Regular cardiac myocyte (primary cell): Measurements from ENCODE around the gene RNF167. TPM values are rescaled to one million over a fixed set of nuclear protein-coding genes. Genes with fewer than 3 reads are reported as not detected.

Experiments
- total RNA-seq: library from RNA; depleted of rRNA; stranded (reverse); fragments of >200 nt; gene quantifications from 2 replicates; pipeline ENCODE4 v1.2.3, GENCODE V29; 2014

The RNF167 gene
- total RNA-seq = 15.5 and 40.6 TPM in 2 replicates

GRCh38 chr17:4939796-4940554, at the start of gene RNF167, which contains the start of gene SLC25A11:
Gene RNF167, plus strand, starts transcription at chr17:4940268. Its CDS starts 642 bp downstream, at chr17:4940910.
Gene SLC25A11, minus strand, starts transcription at chr17:4940046. Its CDS starts 136 bp downstream, at chr17:4939910.

GRCh38 chr17:4899341-4900230, 40.5 kb upstream of the RNF167 start, which contains the start of gene C17orf107:
Gene C17orf107, plus strand, starts transcription at chr17:4899536. Its CDS starts 227 bp downstream, at chr17:4899763.

GRCh38 chr17:4903051-4903818, 36.8 kb upstream of the RNF167 start, which contains the start of gene CHRNE:
Gene CHRNE, minus strand, starts transcription at chr17:4903098. Its CDS starts 35 bp downstream, at chr17:4903063.

DNA sequence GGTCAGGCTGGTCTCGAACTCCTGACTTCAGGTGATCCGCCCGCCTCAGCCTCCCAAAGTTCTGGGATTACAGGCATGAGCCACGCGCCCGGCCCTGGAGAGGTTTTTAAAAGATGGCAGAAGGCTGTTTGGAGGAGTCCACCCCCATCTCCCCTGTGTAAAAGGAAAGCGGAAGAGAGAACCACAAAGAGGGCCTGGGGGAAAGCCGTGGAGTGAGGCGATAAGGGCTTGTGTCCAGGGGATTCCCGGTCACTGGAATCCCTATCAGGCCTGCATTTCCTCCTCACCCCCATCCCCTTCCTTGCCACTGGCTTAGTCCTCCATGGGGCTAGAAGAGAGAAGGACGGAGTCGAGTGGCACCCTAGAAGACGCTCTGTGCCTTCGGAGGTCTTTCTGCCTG, 8.1 kb upstream of the RNF167 start, which contains the start of gene GP1BA:
GP1BA (plus strand) TSS at position 315 of the 400 bp plus-strand sequence. CDS start 328 bp downstream, outside the sequence.

DNA sequence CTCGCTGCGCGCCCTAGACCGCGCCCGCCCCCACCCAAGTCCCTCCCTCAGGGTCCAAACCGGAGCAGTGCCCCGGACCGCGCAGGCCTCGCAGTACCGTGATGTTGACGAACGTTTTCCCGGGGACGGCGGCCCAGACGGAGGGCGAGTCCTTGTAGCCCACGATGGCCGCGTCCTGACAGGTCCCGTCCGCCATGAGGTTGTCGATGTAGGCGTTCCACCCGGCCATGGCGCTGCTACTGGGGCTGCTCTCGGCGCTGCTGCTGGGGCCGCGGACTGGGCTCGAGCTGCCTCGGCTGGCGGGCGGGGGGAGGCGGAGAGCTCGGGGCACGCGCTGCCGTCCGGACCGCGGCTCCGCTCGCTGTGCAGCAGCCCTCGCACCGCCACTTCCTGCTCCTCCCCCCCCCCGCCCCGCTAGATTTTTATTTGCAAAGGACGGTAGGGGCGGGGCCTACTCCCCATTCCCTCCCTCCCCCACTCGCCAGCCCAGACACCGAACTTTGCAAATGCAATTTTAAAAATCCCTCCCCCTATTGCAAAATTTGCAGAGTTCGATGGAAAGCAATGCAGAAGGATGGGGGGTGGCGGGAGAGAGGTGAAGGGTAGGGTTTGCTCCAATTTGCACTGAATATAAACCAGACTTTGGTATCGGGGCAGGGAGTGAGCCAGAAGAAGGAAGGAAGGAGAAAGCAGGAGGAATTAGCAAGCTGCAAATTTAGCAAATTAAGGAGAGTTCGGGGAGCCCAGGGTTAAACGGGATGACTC, 8.3 kb downstream of the RNF167 start, which contains the start of gene PFN1:
PFN1 (minus strand) TSS at position 365 of the 765 bp plus-strand sequence; CDS start at position 229, 136 bp downstream.

DNA sequence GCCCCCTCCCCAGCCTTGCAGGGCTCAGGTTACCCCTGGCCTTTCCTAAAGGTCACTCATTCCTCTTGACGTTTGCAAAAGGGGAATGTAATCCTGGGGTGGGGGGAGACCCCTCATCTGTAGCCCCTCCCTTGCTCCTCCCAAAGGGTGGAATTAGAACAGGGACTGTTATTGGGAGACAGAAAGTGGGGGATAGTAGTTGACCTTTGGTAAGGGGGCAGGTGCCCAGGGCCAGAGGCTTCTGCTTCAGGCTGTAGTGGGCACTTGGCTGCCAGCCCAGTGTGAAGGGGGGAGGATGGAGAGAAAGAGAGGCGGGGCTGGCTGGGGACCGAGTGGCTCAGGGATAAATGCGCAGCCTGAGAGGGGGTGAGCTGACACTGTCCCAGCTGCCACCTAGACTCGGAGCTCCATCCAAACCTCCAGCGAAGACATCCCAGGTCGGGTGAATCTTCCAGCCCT, 10.7 kb downstream of the RNF167 start, which contains the start of gene ENO3:
ENO3 (plus strand) TSS at position 374 of the 459 bp plus-strand sequence. CDS start 711 bp downstream, outside the sequence.

GRCh38 chr17:4967539-4968485, 27.7 kb downstream of the RNF167 start, which contains the start of gene SPAG7:
Gene SPAG7, minus strand, starts transcription at chr17:4967817. Its CDS starts 13 bp downstream, at chr17:4967804.

GRCh38 chr17:4986951-4987766, 47.1 kb downstream of the RNF167 start, which contains the start of gene CAMTA2:
Gene CAMTA2, minus strand, starts transcription at chr17:4987675. Its CDS starts 1,453 bp downstream, at chr17:4986222.

Other genes with a start within 250 kb of the RNF167 start
- 25.1 and 29.6 TPM in 2 replicates for gene PELP1, start 236.1 kb upstream of the RNF167 start, total RNA-seq
- 2.1 and 3.9 TPM in 2 replicates for gene ARRB2, start 229.6 kb upstream of the RNF167 start, total RNA-seq
- gene MED11, start 208.8 kb upstream of the RNF167 start, total RNA-seq = 11.7 and 12.7 TPM in 2 replicates
- under 0.01 TPM in 2 replicates for gene ZMYND15, start 200.4 kb upstream of the RNF167 start, total RNA-seq
- gene CXCL16, start 200.3 kb upstream of the RNF167 start, total RNA-seq = 0.58 and 2.0 TPM in 2 replicates
- not detected in 2 replicates for gene TM4SF5, start 168.4 kb upstream of the RNF167 start, total RNA-seq
- gene VMO1, start 153.9 kb upstream of the RNF167 start, total RNA-seq = 0.38 TPM in 1 of 2 replicates, not detected in the other
- 0.19 and 0.28 TPM in 2 replicates for gene GLTPD2, start 151.3 kb upstream of the RNF167 start, total RNA-seq
- gene PSMB6, start 144.1 kb upstream of the RNF167 start, total RNA-seq = 95.3 and 252 TPM in 2 replicates
- 7.7 and 9.6 TPM in 2 replicates for gene PLD2, start 133.1 kb upstream of the RNF167 start, total RNA-seq
- 24.7 and 27.6 TPM in 2 replicates for gene MINK1, start 106.9 kb upstream of the RNF167 start, total RNA-seq
- gene C17orf107, start 40.7 kb upstream of the RNF167 start, total RNA-seq = 2.5 and 5.9 TPM in 2 replicates
- 0.19 and 0.56 TPM in 2 replicates for gene CHRNE, start 37.2 kb upstream of the RNF167 start, total RNA-seq
- gene GP1BA, start 8.0 kb upstream of the RNF167 start, total RNA-seq = not detected in 2 replicates
- 50.2 and 74.0 TPM in 2 replicates for gene SLC25A11, start 222 bp upstream of the RNF167 start, total RNA-seq
- gene PFN1, start 8.3 kb downstream of the RNF167 start, total RNA-seq = 295 and 524 TPM in 2 replicates
- gene ENO3, start 10.9 kb downstream of the RNF167 start, total RNA-seq = 3.4 and 3.5 TPM in 2 replicates
- 35.0 and 63.8 TPM in 2 replicates for gene SPAG7, start 27.5 kb downstream of the RNF167 start, total RNA-seq
- gene CAMTA2, start 47.4 kb downstream of the RNF167 start, total RNA-seq = 2.9 and 3.4 TPM in 2 replicates
- 0.19 and 0.28 TPM in 2 replicates for gene INCA1, start 57.3 kb downstream of the RNF167 start, total RNA-seq
- 67.7 and 90.5 TPM in 2 replicates for gene KIF1C, start 57.7 kb downstream of the RNF167 start, total RNA-seq
- gene SLC52A1, start 95.2 kb downstream of the RNF167 start, total RNA-seq = 0.28 TPM in 1 of 2 replicates, not detected in the other
- 1.7 and 2.0 TPM in 2 replicates for gene ZFP3, start 138.2 kb downstream of the RNF167 start, total RNA-seq
- 6.3 and 6.5 TPM in 2 replicates for gene ZNF232, start 171.6 kb downstream of the RNF167 start, total RNA-seq
- under 0.01 TPM in 1 of 2 replicates, not detected in the other for gene USP6, start 175.8 kb downstream of the RNF167 start, total RNA-seq